Transverse colon (tissue), 4 donors: ENCODE measurements around the gene HADHB. TPM values are rescaled to one million over a fixed set of nuclear protein-coding genes. Genes with fewer than 3 reads are reported as not detected.

Experiments
- DNase-seq: peaks from one replicate; pipeline ENCODE4 v3.0.0-alpha.2; 2019
- H3K27ac ChIP-seq, 4 donors: fragments of 200-600 bp; sonication (generic); 2 replicates each; pipeline ENCODE4 v1.5.1; 2016 to 2018; ENCODE audit warnings: inconsistent platforms in 4 of 4
- H3K27me3 ChIP-seq: fragments of 200-600 bp; sonication (generic); 2 replicates; pipeline ENCODE4 v1.5.1; 2017; ENCODE audit warnings: inconsistent platforms
- H3K36me3 ChIP-seq, 4 donors: fragments of 200-600 bp; sonication (generic); 2 replicates each; pipeline ENCODE4 v1.5.1; 2017 to 2019; ENCODE audit warnings: inconsistent platforms in 4 of 4
- H3K4me1 ChIP-seq, 4 donors: fragments of 200-600 bp; sonication (generic); 2 replicates each; pipeline ENCODE4 v1.5.1; 2017 to 2020; ENCODE audit warnings: inconsistent platforms in 4 of 4
- H3K4me3 ChIP-seq, 4 donors: fragments of 200-600 bp; sonication (generic); 1 replicate in 1 of 4; 2 replicates in 3 of 4; pipeline versions ENCODE4 v1.5.1 to v1.6.1; 2017 to 2019; ENCODE audit warnings: inconsistent platforms in 4 of 4
- H3K9me3 ChIP-seq, 2 donors: fragments of 200-600 bp; sonication (generic); 2 replicates each; pipeline ENCODE4 v1.5.1; 2017 to 2019; ENCODE audit warnings: inconsistent platforms in 2 of 2
- CTCF ChIP-seq, 5 experiments: fragments of 200-600 bp in 3 of 5; fragments of 450-650 bp in 2 of 5; sonication (generic) in 3 of 5; IDR thresholded peaks; 1 replicate in 2 of 5; 2 replicates in 3 of 5; pipeline ENCODE4 v1.5.1; 2016 to 2017; ENCODE audit warnings: antibody characterized with exemption in 5 of 5, inconsistent platforms in 3 of 5, mild to moderate bottlenecking in 2 of 5, moderate library complexity in 1 of 5
- EP300 ChIP-seq: sonication (generic); formaldehyde crosslinking; IDR thresholded peaks from one replicate; pipeline ENCODE4 v1.6.1; 2017; ENCODE audit warnings: antibody characterized with exemption, low read depth
- POLR2A ChIP-seq: fragments of 450-650 bp; IDR thresholded peaks from one replicate; pipeline ENCODE4 v1.6.1; 2016; ENCODE audit warnings: antibody characterized with exemption, mild to moderate bottlenecking, moderate library complexity
- POLR2AphosphoS5 ChIP-seq, 3 donors: sonication (generic); formaldehyde crosslinking; IDR thresholded peaks; one replicate each; pipeline ENCODE4 v1.6.1; 2016; ENCODE audit warnings: antibody characterized with exemption in 3 of 3
- WGBS, 2 donors: methylation state at CpG; one replicate each; pipeline ENCODE4 v1.1.5; 2018; ENCODE audit warnings: low coverage in 1 of 2; 5-methylcytosine and 5-hydroxymethylcytosine counted together
- in situ Hi-C, 4 donors: fragments of 200-750 bp; cut with MboI; loops; one replicate each; pipeline versions ENCODE4 v1.15.0 to v1.15.1; 2017; ENCODE audit warnings: low sequenced_read_pairs in 3 of 4, low pct_ligation_motif_present in 1 of 4, low pct_unique_long_range_greater_than_20kb in 1 of 4
- intact Hi-C: fragments of 100-400 bp; cut with DNase I; formaldehyde crosslinking; loops from one replicate; pipeline ENCODE4 v1.15.1; 2023; ENCODE audit warnings: low total_unique reads
- total RNA-seq, 4 donors: library from RNA; depleted of rRNA; stranded (reverse); fragments of >200 nt; gene quantifications; one replicate each; pipeline ENCODE4 v1.1.0, GENCODE V29; 2016

The HADHB gene
- total RNA-seq, 4 donors from 2014 or later, result 53.1 to 182 (median 133) TPM

- DNase-seq, result no peak
- TF ChIP-seq CTCF (IDR thresholded peaks at IDR 0.05) (no peak), POLR2AphosphoS5 (IDR thresholded peaks at IDR 0.05) (no peak), POLR2A (no peak), EP300 (no peak)
- no peaks in the 10 kb centered on the region for H3K4me1 ChIP-seq
- H3K27ac ChIP-seq, result no peak overlapping the region
- H3K4me3 ChIP-seq, result no peak overlapping the region
- in situ Hi-C loops, result no loop called here
- peaks cover 0 to 15% (median 3%) of the 10 kb centered on the region in 4 donors for H3K36me3 ChIP-seq
- intact Hi-C loops, result no loop called here
- H3K9me3 ChIP-seq, result no peaks in the 10 kb centered on the region
- WGBS, 2 donors, result 69 to 79% methylated on average over 5 to 6 of the region's 6 CpGs
- H3K27me3 ChIP-seq, result no peaks in the 10 kb centered on the region
Observed at GRCh38 chr2:26292646-26293045, 47.9 kb downstream of the HADHB start.

- intact Hi-C loops, result no loop called here
- Histone ChIP-seq H3K9me3 (no peaks in the 10 kb centered on the region), H3K36me3 (peaks cover 0 to 4% (median 0%) of the 10 kb centered on the region in 4 donors), H3K27me3 (no peaks in the 10 kb centered on the region), H3K27ac (no peak overlapping the region), H3K4me3 (no peak overlapping the region), H3K4me1 (peaks cover 0 to 8% (median 8%) of the 10 kb centered on the region in 4 donors)
- no peak for TF ChIP-seq CTCF (IDR thresholded peaks at IDR 0.05)
- TF ChIP-seq POLR2AphosphoS5 (IDR thresholded peaks at IDR 0.05), result no peak
- no peak for TF ChIP-seq EP300
- no peak for TF ChIP-seq POLR2A
- DNase-seq, result no peak
- 63 to 81% methylated on average over 1 of the region's 1 CpG for WGBS, 2 donors
- in situ Hi-C loops, result no loop called here
Observed at GRCh38 chr2:26295511-26295910, 50.8 kb downstream of the HADHB start.

GRCh38 chr2:26297061-26297460 is 52.3 kb downstream of the HADHB start:
- intact Hi-C loops (no loop called here), in situ Hi-C loops (no loop called here)
- H3K27me3 ChIP-seq, result no peaks in the 10 kb centered on the region
- no peaks in the 10 kb centered on the region for H3K36me3 ChIP-seq
- WGBS, 2 donors, result 90 to 92% methylated on average over 1 to 3 of the region's 3 CpGs
- H3K4me1 ChIP-seq, result peaks cover 3 to 12% (median 10%) of the 10 kb centered on the region in 4 donors
- H3K4me3 ChIP-seq, result no peak overlapping the region
- TF ChIP-seq CTCF (IDR thresholded peaks at IDR 0.05) (no peak), POLR2A (no peak), EP300 (no peak), POLR2AphosphoS5 (IDR thresholded peaks at IDR 0.05) (no peak)
- H3K27ac ChIP-seq, result no peak overlapping the region
- no peak for DNase-seq
- no peaks in the 10 kb centered on the region for H3K9me3 ChIP-seq

GRCh38 chr2:26298286-26298637 is 53.5 kb downstream of the HADHB start:
- Histone ChIP-seq H3K27me3 (no peaks in the 10 kb centered on the region), H3K9me3 (no peaks in the 10 kb centered on the region), H3K36me3 (no peaks in the 10 kb centered on the region), H3K4me1 (peaks cover 3 to 12% (median 10%) of the 10 kb centered on the region in 4 donors), H3K4me3 (peak overlapping the region in 3 of 4 donors; percentile 35 to 64 (median 37)), H3K27ac (peak overlapping the region; percentile 79 to 87 (median 86))
- in situ Hi-C loops, result no loop called here
- WGBS, 2 donors, result 63 to 69% methylated on average over 6 to 17 of the region's 17 CpGs
- no peak for DNase-seq
- intact Hi-C loops, result loop anchor here (2.0 kb wide), 1 partner anchor 53 kb away; the partner anchor contains the start of genes HADHA and HADHB
- TF ChIP-seq CTCF (IDR thresholded peaks at IDR 0.05) (no peak), POLR2A (no peak), EP300 (no peak), POLR2AphosphoS5 (IDR thresholded peaks at IDR 0.05) (no peak)
